GM12875 (cell line): ENCODE results near the gene CBLN3.

Source experiments
- H3K4me3 ChIP-seq: one replicate; pipeline ENCODE4 v1.5.1; 2011; ENCODE audit warnings: low read depth, low read length, control low read depth
- CTCF ChIP-seq: IDR thresholded peaks from 2 replicates; pipeline ENCODE4 v1.5.1; 2011; ENCODE audit warnings: low read depth, mild to moderate bottlenecking, control low read depth, inconsistent platforms, low read length, moderate library complexity, borderline replicate concordance; ENCODE audit not compliant: insufficient read depth

CBLN3 gene

GRCh38 chr14:24398653-24399446 lies 30.6 kb downstream of the CBLN3 start, which contains the start of gene NYNRIN:
Gene NYNRIN (plus strand): TSS chr14:24399003. CDS start chr14:24399247, 244 bp downstream.
- H3K4me3 ChIP-seq = no peak within 1 kb of the TSS
- TF ChIP-seq CTCF = no peak

- no peak overlapping the region for H3K4me3 ChIP-seq
- no peak for TF ChIP-seq CTCF
Observed at GRCh38 chr14:24398293-24398652, 31.2 kb downstream of the CBLN3 start.

GRCh38 chr14:24397639-24398292 lies 31.7 kb downstream of the CBLN3 start:
- no peak overlapping the region for H3K4me3 ChIP-seq

GRCh38 chr14:24395609-24396582 lies 33.6 kb downstream of the CBLN3 start:
- H3K4me3 ChIP-seq = no peak overlapping the region
- no peak for TF ChIP-seq CTCF

More at GRCh38 chr14:24397639-24398292, 31.7 kb downstream of the CBLN3 start:
- no peak for TF ChIP-seq CTCF

GRCh38 chr14:24394275-24394674 lies 35.2 kb downstream of the CBLN3 start:
- TF ChIP-seq CTCF = no peak
- no peak overlapping the region for H3K4me3 ChIP-seq

GRCh38 chr14:24392325-24393091 lies 37.0 kb downstream of the CBLN3 start:
- H3K4me3 ChIP-seq = no peak overlapping the region

More at GRCh38 chr14:24392325-24393091, 37.0 kb downstream of the CBLN3 start:
- no peak for TF ChIP-seq CTCF
